Cardiac fibroblast (primary cell): ENCODE measurements around the gene FARS2.

Experiments used
- DNase-seq, 2 donors: peaks; one replicate each; pipeline versions ENCODE4 v3.0.0 to v3.0.0-alpha.2; 2010; ENCODE audit warnings: low read depth in 2 of 2
- H3K4me3 ChIP-seq, 2 donors: replicated peaks in 1 of 2; 1 replicate in 1 of 2; 2 replicates in 1 of 2; pipeline ENCODE4 v1.5.1; 2011; ENCODE audit warnings: low read depth in 2 of 2, low read length in 2 of 2, mild to moderate bottlenecking in 2 of 2, moderate library complexity in 1 of 2
- CTCF ChIP-seq: IDR thresholded peaks from one replicate; pipeline ENCODE4 v1.5.1; 2011; ENCODE audit warnings: low read depth, mild to moderate bottlenecking, low read length, inconsistent platforms

Gene FARS2

GRCh38 chr6:5425267-5425666, 164.0 kb downstream of the FARS2 start:
- H3K4me3 ChIP-seq = no peak overlapping the region
- DNase-seq = no peak
- TF ChIP-seq CTCF = no peak

GRCh38 chr6:5425797-5426196, 164.5 kb downstream of the FARS2 start:
- DNase-seq = no peak
- H3K4me3 ChIP-seq = no peak overlapping the region
- no peak for TF ChIP-seq CTCF

- H3K4me3 ChIP-seq = no peak overlapping the region
- no peak for DNase-seq
- TF ChIP-seq CTCF = no peak
These were observed 166.3 kb downstream of the FARS2 start for GRCh38 chr6:5427586-5427985.

- no peak for DNase-seq
- H3K4me3 ChIP-seq = no peak overlapping the region
- TF ChIP-seq CTCF = no peak
These were observed 172.0 kb downstream of the FARS2 start for GRCh38 chr6:5433324-5433723.

GRCh38 chr6:5435449-5435848, 174.1 kb downstream of the FARS2 start:
- no peak for TF ChIP-seq CTCF
- no peak overlapping the region for H3K4me3 ChIP-seq
- peak; percentile 39 to 78 for DNase-seq

- H3K4me3 ChIP-seq = no peak overlapping the region
- TF ChIP-seq CTCF = no peak
- no peak for DNase-seq
These were observed 177.7 kb downstream of the FARS2 start for GRCh38 chr6:5438922-5439584.

GRCh38 chr6:5439749-5440148, 178.4 kb downstream of the FARS2 start:
- no peak for DNase-seq
- no peak overlapping the region for H3K4me3 ChIP-seq
- TF ChIP-seq CTCF = no peak
